Measurements from ENCODE around the gene ZDHHC14. TPM values are rescaled to one million over a fixed set of nuclear protein-coding genes. Genes with fewer than 3 reads are reported as not detected.

The ZDHHC14 gene
- total RNA-seq, 1 donor from 2014 or later: 9.3 TPM

DNA sequence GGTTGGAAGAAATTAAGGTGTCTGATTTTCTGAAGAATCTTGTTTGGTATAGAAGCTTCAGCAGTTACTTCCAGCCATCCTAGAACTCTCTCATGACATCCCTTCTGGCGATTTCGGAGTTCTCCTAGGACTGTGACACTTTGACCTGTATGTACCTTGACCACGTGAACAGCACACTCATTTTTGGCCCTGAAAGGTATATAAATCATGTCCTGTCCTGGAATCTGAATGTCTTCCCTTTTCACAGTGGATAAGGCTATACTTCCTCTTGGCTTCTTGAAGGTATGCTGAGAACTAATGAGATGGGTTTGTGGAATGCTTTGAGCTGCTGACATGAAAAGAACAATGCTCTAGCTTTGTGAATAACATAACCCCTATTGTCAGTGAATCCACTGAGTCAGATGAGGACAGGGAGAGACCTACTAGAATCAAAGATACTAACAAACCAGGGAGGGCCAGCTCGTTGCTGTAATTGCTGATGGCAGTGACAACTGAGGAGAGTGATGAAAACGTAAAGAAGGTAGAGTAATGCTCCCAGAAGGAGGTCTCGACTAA, 6.0 kb upstream of the ZDHHC14 start:
- ATAC-seq: no peak

DNA sequence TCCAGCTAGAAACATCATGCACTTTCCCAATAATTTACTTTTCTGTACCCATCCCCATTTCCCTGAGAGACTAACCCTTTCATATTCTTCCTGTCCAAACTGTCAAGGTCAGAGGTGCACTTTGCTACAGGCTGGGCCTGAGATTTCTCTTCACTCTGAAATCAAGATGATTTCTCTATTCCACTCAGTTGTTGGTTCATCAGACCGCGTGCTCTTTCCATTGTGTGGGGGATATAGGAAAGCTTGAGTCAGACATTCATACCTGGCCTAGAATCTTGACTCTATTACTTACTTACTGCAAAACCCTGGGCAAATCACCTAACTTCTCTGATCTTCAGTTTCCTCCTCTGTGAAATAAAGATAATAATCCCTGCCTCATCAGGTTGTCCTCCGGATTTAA, 4.7 kb upstream of the ZDHHC14 start:
- Histone ChIP-seq H3K27me3 (ENCODE audit: low read depth) (no peaks in the 10 kb centered on the region), H3K4me1 (peaks cover 4% of the 10 kb centered on the region), H3K27ac (no peak overlapping the region), H3K4me3 (no peak overlapping the region), H3K36me3 (no peaks in the 10 kb centered on the region), H3K9me3 (no peaks in the 10 kb centered on the region)
- intact Hi-C loops (cut with DNase I): no loop called here
- DNase-seq: no peak
- no peak for ATAC-seq
- TF ChIP-seq, protein P1, sequence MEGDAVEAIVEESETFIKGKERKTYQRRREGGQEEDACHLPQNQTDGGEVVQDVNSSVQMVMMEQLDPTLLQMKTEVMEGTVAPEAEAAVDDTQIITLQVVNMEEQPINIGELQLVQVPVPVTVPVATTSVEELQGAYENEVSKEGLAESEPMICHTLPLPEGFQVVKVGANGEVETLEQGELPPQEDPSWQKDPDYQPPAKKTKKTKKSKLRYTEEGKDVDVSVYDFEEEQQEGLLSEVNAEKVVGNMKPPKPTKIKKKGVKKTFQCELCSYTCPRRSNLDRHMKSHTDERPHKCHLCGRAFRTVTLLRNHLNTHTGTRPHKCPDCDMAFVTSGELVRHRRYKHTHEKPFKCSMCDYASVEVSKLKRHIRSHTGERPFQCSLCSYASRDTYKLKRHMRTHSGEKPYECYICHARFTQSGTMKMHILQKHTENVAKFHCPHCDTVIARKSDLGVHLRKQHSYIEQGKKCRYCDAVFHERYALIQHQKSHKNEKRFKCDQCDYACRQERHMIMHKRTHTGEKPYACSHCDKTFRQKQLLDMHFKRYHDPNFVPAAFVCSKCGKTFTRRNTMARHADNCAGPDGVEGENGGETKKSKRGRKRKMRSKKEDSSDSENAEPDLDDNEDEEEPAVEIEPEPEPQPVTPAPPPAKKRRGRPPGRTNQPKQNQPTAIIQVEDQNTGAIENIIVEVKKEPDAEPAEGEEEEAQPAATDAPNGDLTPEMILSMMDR (IDR thresholded peaks at IDR 0.05): no peak

More for the DNA sequence above, 6.0 kb upstream of the ZDHHC14 start:
- Histone ChIP-seq H3K36me3 (no peaks in the 10 kb centered on the region), H3K4me1 (peaks cover 4% of the 10 kb centered on the region), H3K4me3 (no peak overlapping the region), H3K27ac (no peak overlapping the region), H3K9me3 (no peaks in the 10 kb centered on the region), H3K27me3 (ENCODE audit: low read depth) (no peaks in the 10 kb centered on the region)
- TF ChIP-seq, protein P1 (IDR thresholded peaks at IDR 0.05): no peak
- DNase-seq: no peak
- intact Hi-C loops (cut with DNase I): no loop called here

DNA sequence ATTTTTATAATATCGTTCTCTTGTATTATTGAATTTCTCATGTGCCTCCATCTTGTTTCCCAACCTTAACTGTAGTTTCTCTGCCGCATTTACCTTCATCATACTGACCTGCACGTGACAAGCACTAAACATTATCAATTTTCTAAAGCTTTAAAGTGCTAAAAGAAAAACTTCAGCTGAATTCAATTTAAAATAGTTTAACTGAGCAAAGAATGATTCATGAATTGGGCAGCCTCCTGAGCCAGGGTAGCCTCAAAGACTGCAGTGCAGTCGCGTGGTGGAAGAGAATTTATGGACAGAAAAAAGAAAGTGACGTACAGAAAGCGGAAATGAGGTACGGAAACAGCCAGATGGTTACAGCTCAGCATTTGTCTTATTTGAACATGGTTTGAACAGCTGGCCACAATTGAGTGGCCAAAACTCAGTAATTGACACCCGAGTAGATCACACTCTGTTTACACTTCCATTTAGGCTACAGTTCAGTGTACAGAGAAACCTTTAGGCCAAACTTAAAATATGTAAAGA, 4.2 kb upstream of the ZDHHC14 start:
- no peaks in the 10 kb centered on the region for H3K27me3 ChIP-seq (ENCODE audit: low read depth)
- no peaks in the 10 kb centered on the region for H3K9me3 ChIP-seq
- ATAC-seq (no peak), DNase-seq (no peak)
- H3K4me1 ChIP-seq: peaks cover 4% of the 10 kb centered on the region
- no peaks in the 10 kb centered on the region for H3K36me3 ChIP-seq
- TF ChIP-seq, protein P1 (IDR thresholded peaks at IDR 0.05): no peak
- H3K4me3 ChIP-seq: no peak overlapping the region
- intact Hi-C loops (cut with DNase I): no loop called here
- no peak overlapping the region for H3K27ac ChIP-seq

DNA sequence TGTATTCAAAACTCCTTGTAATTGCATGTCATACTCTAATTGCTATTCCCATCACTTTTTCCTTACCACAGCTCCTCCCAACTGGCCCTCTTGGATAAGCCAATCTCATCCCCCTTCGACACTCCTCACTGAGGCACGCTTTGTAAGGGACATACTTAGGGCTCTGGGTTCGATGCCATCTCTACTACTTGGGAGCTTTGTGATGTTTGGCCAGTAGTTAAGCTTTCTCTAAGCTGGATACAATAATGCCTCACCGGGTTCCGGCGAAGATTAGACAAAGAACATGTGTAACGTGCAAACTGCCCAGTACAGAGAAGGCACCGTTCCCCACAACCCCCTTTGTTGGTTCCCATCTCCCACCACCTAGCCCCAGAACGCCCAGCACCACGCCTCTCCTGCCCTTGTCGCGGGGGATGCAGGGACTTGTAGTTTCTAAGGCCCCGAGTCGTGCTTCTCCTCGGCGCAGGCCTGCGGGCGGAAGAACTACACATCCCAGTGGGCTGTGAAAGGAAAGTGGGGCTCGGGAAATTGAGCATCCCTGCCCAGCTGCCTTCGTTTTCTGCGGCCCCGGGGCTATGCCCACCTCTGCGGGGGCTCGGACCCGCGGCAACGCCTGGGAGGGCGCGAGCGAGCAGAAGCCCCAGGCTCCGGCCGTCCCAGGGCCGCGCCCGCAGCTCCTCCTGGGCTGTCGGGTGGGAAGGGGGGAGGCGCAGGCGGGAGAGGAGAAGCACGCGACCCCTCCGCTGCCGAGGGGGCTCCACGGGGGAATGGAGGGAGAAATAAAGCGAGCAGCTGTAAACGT, 1.1 kb upstream of the ZDHHC14 start:
- Histone ChIP-seq H3K4me3 (peak overlapping the region; percentile 98), H3K4me1 (peaks cover 26% of the 10 kb centered on the region), H3K27ac (peak overlapping the region; percentile 95), H3K36me3 (no peaks in the 10 kb centered on the region), H3K9me3 (no peaks in the 10 kb centered on the region), H3K27me3 (ENCODE audit: low read depth) (no peaks in the 10 kb centered on the region)
- peak; percentile 94 to 95 for ATAC-seq
- intact Hi-C loops (cut with DNase I): no loop called here
- TF ChIP-seq, protein P1 (IDR thresholded peaks at IDR 0.05): no peak
- DNase-seq: peak; percentile 93

DNA sequence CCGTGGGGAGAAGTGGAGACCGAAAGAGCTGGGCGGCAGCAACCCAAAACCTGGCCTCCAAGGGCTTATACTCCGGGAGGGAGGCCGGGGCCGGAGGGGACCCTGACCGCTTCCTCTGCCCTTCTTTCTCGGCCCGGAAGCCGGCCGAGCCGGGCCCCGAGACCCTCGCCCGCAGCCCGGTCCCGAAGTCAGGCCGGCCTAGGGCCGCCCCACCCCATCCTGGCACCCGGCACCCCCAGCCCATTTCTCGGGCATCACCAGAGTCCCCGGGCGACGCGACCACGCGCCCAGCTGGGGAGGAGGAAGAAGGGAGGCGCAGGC, 572 bp upstream of the ZDHHC14 start:
- TF ChIP-seq, protein P1 (IDR thresholded peaks at IDR 0.05): no peak
- Histone ChIP-seq H3K27ac (peak overlapping the region; percentile 95), H3K4me1 (peaks cover 26% of the 10 kb centered on the region), H3K4me3 (peak overlapping the region; percentile 98), H3K36me3 (no peaks in the 10 kb centered on the region), H3K9me3 (no peaks in the 10 kb centered on the region), H3K27me3 (ENCODE audit: low read depth) (no peaks in the 10 kb centered on the region)
- intact Hi-C loops (cut with DNase I): no loop called here
- DNase-seq (peak; percentile 54), ATAC-seq (peak in 1 of 2 donors; percentile 35)
